Right lobe of liver (tissue), 6 donors: ENCODE data around the gene RPRD2. TPM values are rescaled to one million over a fixed set of nuclear protein-coding genes. Genes with fewer than 3 reads are reported as not detected.

Source experiments
- ATAC-seq, 4 donors: fragments of 200-7000 bp; cut with Tn5 transposase; one replicate each; pipeline ENCODE4 v1.9.1; 2020; ENCODE audit warnings: mild to moderate bottlenecking in 4 of 4, moderate library complexity in 4 of 4
- DNase-seq, 3 donors: peaks; one replicate each; pipeline ENCODE4 v3.0.0-alpha.2; 2020
- H3K27ac ChIP-seq, 3 donors: fragments of 200-600 bp; one replicate each; pipeline ENCODE4 v1.8.0; 2022
- H3K27me3 ChIP-seq, 2 donors: fragments of 200-600 bp; one replicate each; pipeline ENCODE4 v1.8.0; 2022
- H3K36me3 ChIP-seq, 4 donors: fragments of 200-600 bp; sonication (generic) in 1 of 4; one replicate each; pipeline versions ENCODE4 v1.5.1 to v1.8.0; 2017 to 2022; ENCODE audit warnings: control low read depth in 1 of 4
- H3K4me1 ChIP-seq, 4 donors: fragments of 200-600 bp; sonication (generic) in 1 of 4; one replicate each; pipeline versions ENCODE4 v1.5.1 to v1.8.0; 2017 to 2022; ENCODE audit warnings: control low read depth in 1 of 4
- H3K4me3 ChIP-seq, 3 donors: fragments of 200-600 bp; one replicate each; pipeline ENCODE4 v1.8.0; 2022
- H3K9me3 ChIP-seq, 4 donors: fragments of 200-600 bp; sonication (generic) in 1 of 4; one replicate each; pipeline versions ENCODE4 v1.5.1 to v1.8.0; 2017 to 2022; ENCODE audit warnings: control low read depth in 1 of 4
- CTCF ChIP-seq, 4 donors: fragments of 200-600 bp in 3 of 4; fragments of 450-650 bp in 1 of 4; IDR thresholded peaks; one replicate each; pipeline versions ENCODE4 v1.5.1 to v1.8.0; 2016 to 2022; ENCODE audit warnings: antibody characterized with exemption in 4 of 4, mild to moderate bottlenecking in 2 of 4
- POLR2A ChIP-seq: fragments of 450-650 bp; IDR thresholded peaks from one replicate; pipeline ENCODE4 v1.6.1; 2017; ENCODE audit warnings: antibody characterized with exemption, mild to moderate bottlenecking
- WGBS: methylation state at CpG from one replicate; pipeline ENCODE4 v1.1.6; 2018; ENCODE audit warnings: low coverage, low lambda C conversion rate; ENCODE audit not compliant: insufficient coverage; ENCODE audit errors: missing lambda C conversion rate; 5-methylcytosine and 5-hydroxymethylcytosine counted together
- intact Hi-C, 2 donors: fragments of 100-400 bp; cut with DNase I; formaldehyde crosslinking; loops; one replicate each; pipeline versions ENCODE4 v1.11.2 to v1.14.1; 2022
- total RNA-seq, 6 experiments: library from RNA; depleted of rRNA in 2 of 6; stranded (reverse); fragments of >200 nt in 2 of 6; fragmentation: NEBNext Ultra II Directional in 3 of 6; extraction: Animal tissue kit (Norgen Biotek cat#: 25700) in 3 of 6; gene quantifications; one replicate each; pipeline versions ENCODE4 v1.1.0 to v1.2.4, GENCODE V29; 2016 to 2023
- donor health status: DM: no; HTN: yes; CAD: no.
- donor health status: DM: no; HTN: no; CAD: no.
- donor health status: DM: no; HTN: no; CAD: no.
- donor health status: DM: no; HTN: yes; CAD: no.
- donor health status: DM: no; HTN: yes; CAD: no.

RPRD2 gene
- total RNA-seq, 6 experiments from 2014 or later = 8.9 to 17.5 (median 11.0) TPM

- intact Hi-C loops = no loop called here
- WGBS = 42% methylated on average over 3 of the region's 3 CpGs
Measured at GRCh38 chr1:150429805-150430204, 65.9 kb downstream of the RPRD2 start.

GRCh38 chr1:150441121-150441520 is 77.2 kb downstream of the RPRD2 start:
- TF ChIP-seq POLR2A (no peak), CTCF (IDR thresholded peaks at IDR 0.05) (no peak)
- WGBS = 94% methylated on average over 2 of the region's 2 CpGs
- Histone ChIP-seq H3K4me1 (no peaks in the 10 kb centered on the region), H3K4me3 (no peak overlapping the region), H3K27ac (no peak overlapping the region), H3K9me3 (no peaks in the 10 kb centered on the region), H3K36me3 (peaks cover 0 to 41% (median 3%) of the 10 kb centered on the region in 4 donors), H3K27me3 (no peaks in the 10 kb centered on the region)
- intact Hi-C loops = no loop called here
- no peak for DNase-seq
- no peak for ATAC-seq

More at GRCh38 chr1:150429805-150430204, 65.9 kb downstream of the RPRD2 start:
- TF ChIP-seq POLR2A (no peak), CTCF (IDR thresholded peaks at IDR 0.05) (peak in 2 of 4 donors; percentile 23 to 38)
- Histone ChIP-seq H3K4me3 (no peak overlapping the region), H3K36me3 (no peaks in the 10 kb centered on the region), H3K27me3 (no peaks in the 10 kb centered on the region), H3K9me3 (no peaks in the 10 kb centered on the region), H3K27ac (no peak overlapping the region), H3K4me1 (no peaks in the 10 kb centered on the region)
- ATAC-seq = peak in 3 of 4 donors; percentile 38 to 54 (median 43)
- DNase-seq = no peak

GRCh38 chr1:150444232-150444631 is 80.3 kb downstream of the RPRD2 start:
- ATAC-seq = no peak
- Histone ChIP-seq H3K27ac (no peak overlapping the region), H3K4me3 (no peak overlapping the region), H3K9me3 (no peaks in the 10 kb centered on the region), H3K4me1 (no peaks in the 10 kb centered on the region), H3K27me3 (no peaks in the 10 kb centered on the region), H3K36me3 (peaks cover 0 to 59% (median 7%) of the 10 kb centered on the region in 4 donors)
- DNase-seq = no peak
- intact Hi-C loops = no loop called here
- WGBS = 100% methylated on average over 1 of the region's 1 CpG
- no peak for TF ChIP-seq CTCF (IDR thresholded peaks at IDR 0.05)
- no peak for TF ChIP-seq POLR2A

DNA sequence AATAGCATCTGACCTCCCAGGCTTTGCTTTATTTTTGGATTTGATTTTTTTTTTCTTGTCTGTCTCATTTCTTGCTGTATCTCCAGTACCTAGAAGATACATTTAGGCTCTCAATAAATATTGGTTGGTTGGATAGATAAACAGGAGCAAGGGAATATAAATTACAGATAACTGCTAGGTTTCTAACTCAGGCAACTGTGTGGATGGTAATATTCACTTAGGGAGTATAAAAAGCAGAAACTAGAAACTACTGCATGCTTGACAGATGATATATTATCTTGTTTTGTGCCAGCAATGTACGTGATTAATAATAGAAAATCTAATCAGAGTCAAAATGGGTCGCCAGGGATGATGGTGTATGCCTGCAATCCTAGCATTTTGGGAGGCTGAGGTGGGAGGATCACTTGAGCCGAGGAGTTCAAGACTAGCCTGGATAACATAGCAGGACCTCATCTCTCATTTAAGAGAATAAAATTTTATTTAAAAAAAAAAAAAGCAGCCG is 92.2 kb downstream of the RPRD2 start:
- H3K27ac ChIP-seq = no peak overlapping the region
- no peaks in the 10 kb centered on the region for H3K27me3 ChIP-seq
- ATAC-seq (no peak), DNase-seq (no peak)
- intact Hi-C loops = no loop called here
- no peak for TF ChIP-seq CTCF (IDR thresholded peaks at IDR 0.05)
- no peak for TF ChIP-seq POLR2A
- no peaks in the 10 kb centered on the region for H3K9me3 ChIP-seq
- H3K4me3 ChIP-seq = no peak overlapping the region
- H3K4me1 ChIP-seq = no peaks in the 10 kb centered on the region
- 86% methylated on average over 4 of the region's 4 CpGs for WGBS
- H3K36me3 ChIP-seq = peaks cover 0 to 42% (median 3%) of the 10 kb centered on the region in 4 donors
